Mucosa of rectum (tissue), 2 donors: Measurements from ENCODE around the gene ZNF776.
"Not testable (repeated sequence)": the region's sequence is repeated elsewhere in the genome, so short reads cannot be mapped to it uniquely, and the experiment has no call there.

Experiments
- H3K27ac ChIP-seq, 2 donors: one replicate each; pipeline ENCODE4 v1.7.0; 2013; ENCODE audit warnings: inconsistent platforms in 2 of 2, low read depth in 2 of 2, low read length in 2 of 2
- H3K27me3 ChIP-seq, 2 donors: one replicate each; pipeline ENCODE4 v1.7.0; 2013; ENCODE audit warnings: low read length in 2 of 2; ENCODE audit not compliant: control insufficient read depth in 2 of 2, insufficient read depth in 2 of 2
- H3K36me3 ChIP-seq, 2 donors: one replicate each; pipeline ENCODE4 v1.7.0; 2013; ENCODE audit warnings: low read length in 2 of 2; ENCODE audit not compliant: control insufficient read depth in 2 of 2, insufficient read depth in 2 of 2
- H3K4me1 ChIP-seq, 2 donors: one replicate each; pipeline ENCODE4 v1.7.0; 2013; ENCODE audit warnings: low read length in 2 of 2, mild to moderate bottlenecking in 1 of 2; ENCODE audit not compliant: control insufficient read depth in 2 of 2, insufficient read depth in 2 of 2
- H3K4me3 ChIP-seq, 2 donors: one replicate each; pipeline ENCODE4 v1.7.0; 2013; ENCODE audit warnings: low read length in 2 of 2
- H3K9ac ChIP-seq, 2 donors: one replicate each; pipeline ENCODE4 v1.7.0; 2013; ENCODE audit warnings: low read length in 2 of 2, low read depth in 1 of 2, mild to moderate bottlenecking in 1 of 2
- H3K9me3 ChIP-seq, 2 donors: one replicate each; pipeline ENCODE4 v1.7.0; 2013; ENCODE audit warnings: low read length in 2 of 2; ENCODE audit not compliant: control insufficient read depth in 2 of 2
- donor health status: healthy.
- donor health status: Normal muscosa, but diverticular disease.

ZNF776 gene

DNA sequence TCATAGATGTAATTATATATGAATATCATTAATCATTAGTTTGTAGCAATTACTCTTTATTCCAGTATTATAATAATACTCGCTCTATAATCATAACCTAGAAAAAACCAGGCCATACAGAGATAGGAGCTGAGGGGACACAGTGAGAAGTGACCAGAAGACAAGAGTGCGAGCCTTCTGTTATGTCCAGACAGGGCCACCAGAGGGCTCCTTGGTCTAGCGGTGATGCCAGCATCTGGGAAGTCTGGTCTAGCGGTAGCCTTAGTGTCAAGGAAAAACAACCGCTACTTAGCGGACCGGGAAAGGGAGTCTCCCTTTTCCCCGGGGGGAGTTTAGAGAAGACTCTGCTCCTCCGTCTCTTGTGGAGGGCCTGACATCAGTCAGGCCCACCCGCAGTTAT is 8.3 kb upstream of the ZNF776 start:
- not testable (repeated sequence) for H3K4me1 ChIP-seq, H3K27me3 ChIP-seq, H3K36me3 ChIP-seq, H3K4me3 ChIP-seq, H3K27ac ChIP-seq, H3K9me3 ChIP-seq, H3K9ac ChIP-seq

DNA sequence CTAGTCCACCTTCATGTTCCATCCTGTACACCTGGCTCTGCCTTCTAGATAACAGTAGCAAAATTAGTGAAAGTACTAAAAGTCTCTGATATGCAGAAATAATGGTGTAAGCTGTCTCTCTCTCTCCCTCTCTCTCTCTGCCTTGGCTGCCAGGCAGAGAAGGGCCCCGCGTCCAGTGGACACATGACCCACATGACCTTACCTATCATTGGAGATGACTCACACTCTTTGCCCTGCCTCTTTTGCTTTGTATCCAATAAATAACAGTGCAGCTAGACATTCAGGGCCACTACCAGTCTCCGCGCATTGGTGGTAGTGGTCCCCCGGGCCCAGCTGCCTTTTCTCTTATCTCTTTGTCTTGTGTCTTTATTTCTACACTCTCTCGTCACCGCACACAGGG is 7.8 kb upstream of the ZNF776 start:
- H3K27ac ChIP-seq, H3K9me3 ChIP-seq, H3K36me3 ChIP-seq, H3K4me1 ChIP-seq, H3K9ac ChIP-seq, H3K4me3 ChIP-seq, H3K27me3 ChIP-seq: not testable (repeated sequence)

DNA sequence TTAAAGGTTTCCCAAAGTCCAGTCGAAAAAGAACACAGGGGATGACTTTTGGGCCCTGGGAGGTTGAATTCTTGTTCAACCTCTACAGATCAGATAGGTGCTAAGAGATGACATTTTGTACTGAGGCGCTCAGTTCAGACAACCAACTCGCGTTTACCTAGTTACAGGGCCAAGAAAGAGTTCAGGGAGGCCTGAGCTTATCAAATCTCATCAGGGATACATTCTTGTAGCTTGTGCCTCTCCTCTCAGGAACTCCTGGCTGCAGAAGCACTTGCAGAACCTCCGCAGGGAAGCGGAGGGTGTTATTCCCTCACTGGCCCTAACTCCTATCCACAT is 825 bp downstream of the ZNF776 start:
- H3K36me3 ChIP-seq: peaks cover 35 to 39% of the 10 kb centered on the region in 2 donors
- peak overlapping the region; percentile 86 to 93 for H3K9ac ChIP-seq
- peaks cover 28 to 34% of the 10 kb centered on the region in 2 donors for H3K9me3 ChIP-seq
- H3K4me3 ChIP-seq: peak overlapping the region; percentile 95 to 98
- no peak overlapping the region for H3K27ac ChIP-seq
- H3K27me3 ChIP-seq: no peaks in the 10 kb centered on the region
- H3K4me1 ChIP-seq: peaks cover 3 to 6% of the 10 kb centered on the region in 2 donors

- peaks cover 41 to 45% of the 10 kb centered on the region in 2 donors for H3K36me3 ChIP-seq
Observed at GRCh38 chr19:57748029-57748428, 1.4 kb downstream of the ZNF776 start.

DNA sequence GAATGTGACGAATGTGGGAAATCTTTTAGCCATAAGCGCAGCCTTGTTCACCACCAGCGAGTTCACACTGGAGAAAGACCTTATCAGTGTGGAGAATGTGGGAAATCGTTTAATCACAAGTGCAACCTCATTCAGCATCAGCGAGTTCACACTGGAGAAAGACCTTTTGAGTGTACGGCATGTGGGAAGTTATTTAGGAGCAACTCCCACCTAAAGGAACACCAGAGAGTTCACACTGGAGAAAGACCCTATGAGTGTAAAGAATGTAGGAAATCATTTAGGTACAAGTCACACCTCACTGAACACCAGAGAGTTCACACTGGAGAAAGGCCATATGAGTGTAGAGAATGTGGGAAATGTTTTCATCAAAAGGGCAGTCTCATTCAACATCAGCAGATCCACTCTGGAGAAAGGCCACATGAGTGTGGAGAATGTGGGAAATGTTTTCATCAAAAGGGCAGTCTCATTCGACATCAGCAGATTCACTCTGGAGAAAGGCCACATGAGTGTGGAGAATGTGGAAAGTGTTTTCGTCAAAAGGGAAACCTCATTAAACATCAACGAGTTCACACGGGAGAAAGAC is 7.6 kb downstream of the ZNF776 start:
- no peak overlapping the region for H3K9ac ChIP-seq
- H3K9me3 ChIP-seq: peaks cover 52 to 56% of the 10 kb centered on the region in 2 donors
- no peaks in the 10 kb centered on the region for H3K27me3 ChIP-seq
- no peaks in the 10 kb centered on the region for H3K4me1 ChIP-seq
- no peak overlapping the region for H3K27ac ChIP-seq
- H3K4me3 ChIP-seq: peak overlapping the region in 1 of 2 donors; percentile 39
- peaks cover 68 to 82% of the 10 kb centered on the region in 2 donors for H3K36me3 ChIP-seq

More at GRCh38 chr19:57748029-57748428, 1.4 kb downstream of the ZNF776 start:
- Histone ChIP-seq H3K9ac (no peak overlapping the region), H3K9me3 (peaks cover 33 to 40% of the 10 kb centered on the region in 2 donors), H3K4me3 (peak overlapping the region; percentile 95 to 98), H3K27me3 (no peaks in the 10 kb centered on the region), H3K27ac (no peak overlapping the region), H3K4me1 (peaks cover 3 to 6% of the 10 kb centered on the region in 2 donors)

- no peaks in the 10 kb centered on the region for H3K4me1 ChIP-seq
- no peak overlapping the region for H3K9ac ChIP-seq
- no peak overlapping the region for H3K27ac ChIP-seq
- H3K9me3 ChIP-seq: peaks cover 51% of the 10 kb centered on the region in 2 donors
- peaks cover 68 to 83% of the 10 kb centered on the region in 2 donors for H3K36me3 ChIP-seq
- peak overlapping the region in 1 of 2 donors; percentile 9 for H3K4me3 ChIP-seq
- no peaks in the 10 kb centered on the region for H3K27me3 ChIP-seq
Observed at GRCh38 chr19:57755031-57755430, 8.4 kb downstream of the ZNF776 start.

- Histone ChIP-seq H3K9ac (no peak overlapping the region), H3K36me3 (peaks cover 50 to 68% of the 10 kb centered on the region in 2 donors), H3K4me3 (no peak overlapping the region), H3K4me1 (no peaks in the 10 kb centered on the region), H3K27me3 (no peaks in the 10 kb centered on the region), H3K9me3 (peaks cover 30 to 32% of the 10 kb centered on the region in 2 donors), H3K27ac (no peak overlapping the region)
Observed at GRCh38 chr19:57757941-57758340, 11.3 kb downstream of the ZNF776 start.

- Histone ChIP-seq H3K9me3 (peaks cover 21 to 23% of the 10 kb centered on the region in 2 donors), H3K36me3 (peaks cover 39 to 60% of the 10 kb centered on the region in 2 donors)
Observed at GRCh38 chr19:57759096-57759495, 12.5 kb downstream of the ZNF776 start.

GRCh38 chr19:57769345-57770131 is 22.9 kb downstream of the ZNF776 start, which contains the start of gene ZNF586:
Gene ZNF586 (plus strand): TSS chr19:57769676. CDS start chr19:57769843, 167 bp downstream.
- H3K27me3 ChIP-seq: no peaks in the 10 kb centered on the region
- peak within 1 kb of the TSS; percentile 65 to 79 for H3K9ac ChIP-seq
- H3K27ac ChIP-seq: peak within 1 kb of the TSS; percentile 81 to 86
- peaks cover 6 to 17% of the 10 kb centered on the region in 2 donors for H3K9me3 ChIP-seq
- peaks cover 6 to 15% of the 10 kb centered on the region in 2 donors for H3K36me3 ChIP-seq
- peak within 1 kb of the TSS; percentile 89 to 90 for H3K4me3 ChIP-seq
- peaks cover 0 to 6% of the 10 kb centered on the region in 2 donors for H3K4me1 ChIP-seq

More at GRCh38 chr19:57759096-57759495, 12.5 kb downstream of the ZNF776 start:
- H3K4me3 ChIP-seq: no peak overlapping the region
- no peak overlapping the region for H3K9ac ChIP-seq
- H3K27me3 ChIP-seq: no peaks in the 10 kb centered on the region
- H3K27ac ChIP-seq: no peak overlapping the region
- no peaks in the 10 kb centered on the region for H3K4me1 ChIP-seq

DNA sequence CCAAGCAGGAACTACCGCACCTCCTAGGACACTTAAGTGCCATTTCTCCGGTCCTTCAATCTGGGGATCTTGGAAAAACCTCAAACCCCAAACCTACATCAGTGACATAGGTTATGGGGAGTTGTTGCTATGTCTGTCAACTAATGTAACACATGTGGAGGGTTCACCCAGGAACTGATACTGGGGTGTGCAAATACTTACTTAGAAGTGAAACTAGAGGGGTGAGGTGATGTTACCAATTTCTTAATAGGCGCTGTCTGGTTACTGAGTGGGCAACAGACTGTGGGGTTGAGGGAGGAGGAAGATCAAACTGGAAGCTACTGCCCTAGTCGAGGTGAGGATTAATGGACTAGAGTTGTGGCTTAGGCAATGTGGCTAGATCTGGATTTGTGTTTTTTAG is 24.8 kb downstream of the ZNF776 start:
- Histone ChIP-seq H3K4me3 (peak overlapping the region in 1 of 2 donors; percentile 9), H3K27ac (no peak overlapping the region), H3K9me3 (peaks cover 16 to 27% of the 10 kb centered on the region in 2 donors), H3K4me1 (peaks cover 0 to 6% of the 10 kb centered on the region in 2 donors), H3K36me3 (peaks cover 11 to 30% of the 10 kb centered on the region in 2 donors), H3K27me3 (no peaks in the 10 kb centered on the region), H3K9ac (no peak overlapping the region)
